A549 (cell line): Measurements from ENCODE around the gene ONECUT3. TPM values are rescaled to one million over a fixed set of nuclear protein-coding genes. Genes with fewer than 3 reads are reported as not detected.

ENCODE experiments used
- ATAC-seq, 2 experiments: fragments of 200-7000 bp in 1 of 2; fragments of >200 bp in 1 of 2; cut with Nextera tagmentation in 1 of 2; cut with Tn5 transposase in 1 of 2; 3 replicates each; pipeline versions ENCODE4 v1.8.0 to v1.9.1; 2018 to 2020; ENCODE audit warnings: mild to moderate bottlenecking in 1 of 2, moderate library complexity in 1 of 2
- CTCF ChIA-PET: fragments of 300-600 bp; sonication (Branson Sonifier 250); formaldehyde crosslinking; extraction: SDS; loops from one replicate; lab custom pipeline; 2021; ENCODE audit warnings: antibody characterized with exemption, inconsistent platforms; lab: Yijun Ruan, JAX
- POLR2A ChIA-PET: fragments of 350-600 bp; formaldehyde crosslinking; extraction: SDS; loops from one replicate; lab custom pipeline; 2021; ENCODE audit warnings: antibody characterized with exemption, inconsistent platforms; lab: Yijun Ruan, JAX
- DNase-seq, 2 experiments: peaks; one replicate each; pipeline versions ENCODE4 v3.0.0 to v3.0.0-alpha.2; 2011 to 2016; ENCODE audit warnings: low read depth in 1 of 2, low spot score in 1 of 2
- FAIRE-seq: peaks from 2 replicates; lab custom pipeline; 2011; peaks lifted over from hg19 to GRCh38; lab: Jason Lieb, UNC
- H3K27ac ChIP-seq, 2 experiments: fragments of >200 bp; sonication (Bioruptor Twin); formaldehyde crosslinking; 3 replicates each; pipeline ENCODE4 v1.5.1; 2016 to 2017
- H3K4me1 ChIP-seq: fragments of >200 bp; sonication (Bioruptor Twin); formaldehyde crosslinking; 3 replicates; pipeline ENCODE4 v1.6.1; 2016
- H3K4me2 ChIP-seq: fragments of >200 bp; sonication (Bioruptor Twin); formaldehyde crosslinking; 3 replicates; pipeline ENCODE4 v1.6.1; 2016
- H3K4me3 ChIP-seq: fragments of >200 bp; sonication (Bioruptor Twin); formaldehyde crosslinking; 3 replicates; pipeline ENCODE4 v1.5.1; 2016
- H3K9me3 ChIP-seq: fragments of >200 bp; sonication (Bioruptor Twin); formaldehyde crosslinking; 3 replicates; pipeline ENCODE4 v1.6.1; 2016
- CHD2 ChIP-seq: fragments of 150-350 bp; IDR thresholded peaks from 2 replicates; pipeline ENCODE4 v1.6.1; 2014; ENCODE audit warnings: low read length; ENCODE audit not compliant: partially characterized antibody
- E2F6 ChIP-seq: IDR thresholded peaks from 2 replicates; pipeline ENCODE4 v1.6.1; 2012; ENCODE audit warnings: low read depth, borderline replicate concordance
- EHF ChIP-seq: fragments of 250-450 bp; sonication (Bioruptor Pico); IDR thresholded peaks from 2 replicates; pipeline ENCODE4 v1.5.0; 2020; ENCODE audit warnings: mild to moderate bottlenecking
- EHMT2 ChIP-seq: fragments of 200-600 bp; sonication (generic); IDR thresholded peaks from 2 replicates; pipeline ENCODE4 v1.6.1; 2016; ENCODE audit warnings: antibody characterized with exemption, low read depth, mild to moderate bottlenecking, moderate library complexity
- FOSL2 ChIP-seq, 2 experiments: fragments of 450-650 bp in 1 of 2; fragments of >200 bp in 1 of 2; sonication (Bioruptor Twin) in 1 of 2; formaldehyde crosslinking; IDR thresholded peaks; 2 replicates each; pipeline versions ENCODE4 v1.5.0 to v1.6.1; 2016 to 2020; ENCODE audit warnings: mild to moderate bottlenecking in 1 of 2, moderate library complexity in 1 of 2
- HDAC2 ChIP-seq: fragments of 200-600 bp; sonication (generic); IDR thresholded peaks from 2 replicates; pipeline ENCODE4 v1.6.1; 2016
- HOXA7 ChIP-seq: fragments of 250-450 bp; sonication (Bioruptor Pico); IDR thresholded peaks from 2 replicates; pipeline ENCODE4 v1.5.0; 2020; ENCODE audit warnings: mild to moderate bottlenecking, moderate library complexity
- HOXB5 ChIP-seq: fragments of 250-450 bp; sonication (Bioruptor Pico); IDR thresholded peaks from 2 replicates; pipeline ENCODE4 v1.5.0; 2020; ENCODE audit warnings: mild to moderate bottlenecking, moderate library complexity
- JUN ChIP-seq, 2 experiments: fragments of >200 bp; sonication (Bioruptor Twin); formaldehyde crosslinking; IDR thresholded peaks; 2 replicates in 1 of 2; 3 replicates in 1 of 2; pipeline ENCODE4 v1.6.1; 2016 to 2017
- JUNB ChIP-seq: fragments of >200 bp; sonication (Bioruptor Twin); formaldehyde crosslinking; IDR thresholded peaks from 2 replicates; pipeline ENCODE4 v1.6.1; 2016
- KDM1A ChIP-seq: fragments of 200-600 bp; sonication (generic); IDR thresholded peaks from 2 replicates; pipeline ENCODE4 v1.6.1; 2016; ENCODE audit warnings: low read depth, mild to moderate bottlenecking
- MAZ ChIP-seq: fragments of 150-350 bp; IDR thresholded peaks from 2 replicates; pipeline ENCODE4 v1.6.1; 2014; ENCODE audit warnings: antibody characterized with exemption, low read depth, low read length, borderline replicate concordance
- MYC ChIP-seq: IDR thresholded peaks from 2 replicates; pipeline ENCODE4 v1.6.1; 2012; ENCODE audit warnings: mild to moderate bottlenecking, inconsistent platforms, low read length, improper control_type of control experiment, borderline replicate concordance
- NR3C1 ChIP-seq: fragments of >200 bp; sonication (Bioruptor Twin); formaldehyde crosslinking; IDR thresholded peaks from 3 replicates; pipeline ENCODE4 v1.6.1; 2017
- POLR2A ChIP-seq: IDR thresholded peaks from 2 replicates; pipeline ENCODE4 v1.6.1; 2012; ENCODE audit warnings: mild to moderate bottlenecking, low read length
- RAD21 ChIP-seq, 2 experiments: fragments of >200 bp in 1 of 2; sonication (Bioruptor Twin) in 1 of 2; formaldehyde crosslinking in 1 of 2; IDR thresholded peaks in 1 of 2; conservative IDR thresholded peaks in 1 of 2; 2 replicates in 1 of 2; 3 replicates in 1 of 2; pipeline ENCODE4 v1.6.1; 2012 to 2018; ENCODE audit warnings: inconsistent platforms in 1 of 2
- RCOR1 ChIP-seq: fragments of 150-350 bp; IDR thresholded peaks from 2 replicates; pipeline ENCODE4 v1.6.1; 2014; ENCODE audit warnings: antibody characterized with exemption, low read length, low read depth
- TP53 ChIP-seq: fragments of 250-450 bp; sonication (Bioruptor Pico); IDR thresholded peaks from 2 replicates; pipeline ENCODE4 v1.5.0; 2021; ENCODE audit warnings: mild to moderate bottlenecking, moderate library complexity
- USF2 ChIP-seq: fragments of 450-650 bp; IDR thresholded peaks from 2 replicates; pipeline ENCODE4 v1.6.1; 2014; ENCODE audit warnings: antibody characterized with exemption
- ZC3H11A ChIP-seq: fragments of 450-650 bp; IDR thresholded peaks from 2 replicates; pipeline ENCODE4 v1.6.1; 2014; ENCODE audit warnings: antibody characterized with exemption, mild to moderate bottlenecking
- WGBS: methylation state at CpG from one replicate; pipeline ENCODE4 v1.1.6; 2017; ENCODE audit errors: missing lambda C conversion rate; 5-methylcytosine and 5-hydroxymethylcytosine counted together
- polyA plus RNA-seq, 4 experiments: library from polyadenylated mRNA; depleted of rRNA in 3 of 4; stranded (reverse); fragments of >200 nt; fragmentation: RNase III in 1 of 4; extraction: RNeasy Plus Mini Kit Qiagen cat#74134 plus additional on column Dnase treatment in 1 of 4; gene quantifications; 2 replicates in 3 of 4; 3 replicates in 1 of 4; pipeline ENCODE4 v1.2.3, GENCODE V29; 2011 to 2017
- TF ChIP-seq, protein P1 (sequence below): fragments of >200 bp; sonication (Bioruptor Twin); formaldehyde crosslinking; IDR thresholded peaks from 3 replicates; pipeline ENCODE4 v1.5.1; 2016
- TF ChIP-seq, protein P2 (sequence below): fragments of >200 bp; sonication (Bioruptor Twin); formaldehyde crosslinking; IDR thresholded peaks from 2 replicates; pipeline ENCODE4 v1.6.1; 2016
- TF ChIP-seq, protein P3 (sequence below): fragments of 200-600 bp; sonication (generic); IDR thresholded peaks from 2 replicates; pipeline ENCODE4 v1.6.1; 2016; ENCODE audit warnings: antibody characterized with exemption, mild to moderate bottlenecking, moderate library complexity

Gene ONECUT3
- polyA plus RNA-seq, 2 of the 4 experiments (the other 2 are of a cell fraction) = 0.01 TPM; not detected in 1

GRCh38 chr19:1713170-1713569 lies 40.1 kb upstream of the ONECUT3 start:
- ChIA-PET POLR2A (no interaction called here), CTCF (interaction anchor here (1.4 kb wide), 1 partner anchor 33 kb away, joined by 3 read pairs; no protein-coding TSS in a partner anchor)
- Histone ChIP-seq H3K27ac (no peak overlapping the region), H3K9me3 (no peaks in the 10 kb centered on the region), H3K4me3 (no peak overlapping the region), H3K4me2 (no peak overlapping the region), H3K4me1 (no peaks in the 10 kb centered on the region)
- no peak for DNase-seq
- FAIRE-seq = no peak
- no peak for TF ChIP-seq HOXA7 (CRISPR knock-in tag)
- TF ChIP-seq RCOR1 = no peak
- no peak for TF ChIP-seq MAZ
- TF ChIP-seq EHMT2 = no peak
- TF ChIP-seq, protein P1, sequence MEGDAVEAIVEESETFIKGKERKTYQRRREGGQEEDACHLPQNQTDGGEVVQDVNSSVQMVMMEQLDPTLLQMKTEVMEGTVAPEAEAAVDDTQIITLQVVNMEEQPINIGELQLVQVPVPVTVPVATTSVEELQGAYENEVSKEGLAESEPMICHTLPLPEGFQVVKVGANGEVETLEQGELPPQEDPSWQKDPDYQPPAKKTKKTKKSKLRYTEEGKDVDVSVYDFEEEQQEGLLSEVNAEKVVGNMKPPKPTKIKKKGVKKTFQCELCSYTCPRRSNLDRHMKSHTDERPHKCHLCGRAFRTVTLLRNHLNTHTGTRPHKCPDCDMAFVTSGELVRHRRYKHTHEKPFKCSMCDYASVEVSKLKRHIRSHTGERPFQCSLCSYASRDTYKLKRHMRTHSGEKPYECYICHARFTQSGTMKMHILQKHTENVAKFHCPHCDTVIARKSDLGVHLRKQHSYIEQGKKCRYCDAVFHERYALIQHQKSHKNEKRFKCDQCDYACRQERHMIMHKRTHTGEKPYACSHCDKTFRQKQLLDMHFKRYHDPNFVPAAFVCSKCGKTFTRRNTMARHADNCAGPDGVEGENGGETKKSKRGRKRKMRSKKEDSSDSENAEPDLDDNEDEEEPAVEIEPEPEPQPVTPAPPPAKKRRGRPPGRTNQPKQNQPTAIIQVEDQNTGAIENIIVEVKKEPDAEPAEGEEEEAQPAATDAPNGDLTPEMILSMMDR = no peak
- no peak for TF ChIP-seq E2F6
- no peak for TF ChIP-seq TP53 (CRISPR knock-in tag)
- TF ChIP-seq HDAC2 = no peak
- TF ChIP-seq POLR2A = no peak
- TF ChIP-seq JUN (IDR thresholded peaks at IDR 0.05) = no peak
- TF ChIP-seq MYC = no peak
- TF ChIP-seq, protein P2, sequence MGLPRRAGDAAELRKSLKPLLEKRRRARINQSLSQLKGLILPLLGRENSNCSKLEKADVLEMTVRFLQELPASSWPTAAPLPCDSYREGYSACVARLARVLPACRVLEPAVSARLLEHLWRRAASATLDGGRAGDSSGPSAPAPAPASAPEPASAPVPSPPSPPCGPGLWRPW = no peak
- no peak for TF ChIP-seq FOSL2 (IDR thresholded peaks at IDR 0.05)
- TF ChIP-seq FOSL2 (CRISPR knock-in tag; IDR thresholded peaks at IDR 0.05) = no peak
- TF ChIP-seq JUNB = no peak
- no peak for TF ChIP-seq NR3C1
- no peak for TF ChIP-seq ZC3H11A
- WGBS = 56% methylated on average over 2 of the region's 2 CpGs
- no peak for ATAC-seq

DNA sequence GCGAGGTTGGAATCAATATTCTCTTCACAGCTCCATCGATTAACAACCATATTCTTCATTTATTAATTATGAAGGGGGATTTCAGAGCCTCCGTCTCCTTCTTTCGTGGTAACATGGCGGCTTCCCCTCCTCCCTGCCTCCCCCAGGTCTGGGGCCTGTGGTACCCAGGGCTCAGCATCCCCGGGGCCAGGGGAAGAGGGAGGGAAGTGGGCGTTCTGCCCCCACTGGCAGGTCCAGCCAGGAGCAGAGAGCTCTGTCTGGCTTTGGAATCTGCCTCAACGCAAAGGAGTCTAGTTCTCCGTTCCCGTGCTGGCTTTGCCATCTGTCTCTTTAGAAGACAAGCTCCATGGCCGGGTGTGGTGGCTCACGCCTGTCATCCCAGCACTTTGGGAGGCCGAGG lies 37.8 kb upstream of the ONECUT3 start:
- no peak for FAIRE-seq
- Histone ChIP-seq H3K27ac (no peak overlapping the region), H3K4me1 (no peaks in the 10 kb centered on the region), H3K4me3 (no peak overlapping the region), H3K9me3 (no peaks in the 10 kb centered on the region), H3K4me2 (no peak overlapping the region)
- ChIA-PET CTCF (interaction anchor here (1.0 to 2.1 kb wide), 2 partner anchors 27 to 43 kb away, joined by 5 to 6 read pairs; no protein-coding TSS in a partner anchor), POLR2A (no interaction called here)
- ATAC-seq = no peak
- DNase-seq = no peak
- no peak for TF ChIP-seq RAD21 (conservative IDR thresholded peaks at IDR 0.05 in 1 of 2, IDR thresholded peaks at IDR 0.05 in 1 of 2)
- TF ChIP-seq HOXB5 (CRISPR knock-in tag) = no peak
- TF ChIP-seq JUN (IDR thresholded peaks at IDR 0.05) = no peak
- no peak for TF ChIP-seq USF2
- TF ChIP-seq EHF = no peak
- TF ChIP-seq, protein P3, sequence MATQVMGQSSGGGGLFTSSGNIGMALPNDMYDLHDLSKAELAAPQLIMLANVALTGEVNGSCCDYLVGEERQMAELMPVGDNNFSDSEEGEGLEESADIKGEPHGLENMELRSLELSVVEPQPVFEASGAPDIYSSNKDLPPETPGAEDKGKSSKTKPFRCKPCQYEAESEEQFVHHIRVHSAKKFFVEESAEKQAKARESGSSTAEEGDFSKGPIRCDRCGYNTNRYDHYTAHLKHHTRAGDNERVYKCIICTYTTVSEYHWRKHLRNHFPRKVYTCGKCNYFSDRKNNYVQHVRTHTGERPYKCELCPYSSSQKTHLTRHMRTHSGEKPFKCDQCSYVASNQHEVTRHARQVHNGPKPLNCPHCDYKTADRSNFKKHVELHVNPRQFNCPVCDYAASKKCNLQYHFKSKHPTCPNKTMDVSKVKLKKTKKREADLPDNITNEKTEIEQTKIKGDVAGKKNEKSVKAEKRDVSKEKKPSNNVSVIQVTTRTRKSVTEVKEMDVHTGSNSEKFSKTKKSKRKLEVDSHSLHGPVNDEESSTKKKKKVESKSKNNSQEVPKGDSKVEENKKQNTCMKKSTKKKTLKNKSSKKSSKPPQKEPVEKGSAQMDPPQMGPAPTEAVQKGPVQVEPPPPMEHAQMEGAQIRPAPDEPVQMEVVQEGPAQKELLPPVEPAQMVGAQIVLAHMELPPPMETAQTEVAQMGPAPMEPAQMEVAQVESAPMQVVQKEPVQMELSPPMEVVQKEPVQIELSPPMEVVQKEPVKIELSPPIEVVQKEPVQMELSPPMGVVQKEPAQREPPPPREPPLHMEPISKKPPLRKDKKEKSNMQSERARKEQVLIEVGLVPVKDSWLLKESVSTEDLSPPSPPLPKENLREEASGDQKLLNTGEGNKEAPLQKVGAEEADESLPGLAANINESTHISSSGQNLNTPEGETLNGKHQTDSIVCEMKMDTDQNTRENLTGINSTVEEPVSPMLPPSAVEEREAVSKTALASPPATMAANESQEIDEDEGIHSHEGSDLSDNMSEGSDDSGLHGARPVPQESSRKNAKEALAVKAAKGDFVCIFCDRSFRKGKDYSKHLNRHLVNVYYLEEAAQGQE = no peak
- TF ChIP-seq KDM1A = no peak
- TF ChIP-seq CHD2 = no peak
- TF ChIP-seq E2F6 = no peak
- WGBS = 30% methylated on average over 9 of the region's 13 CpGs
